ENCODE results near the gene SLC24A3. TPM values are rescaled to one million over a fixed set of nuclear protein-coding genes. Genes with fewer than 3 reads are reported as not detected.

SLC24A3 gene
- total RNA-seq, 1 experiment from 2014 or later = not detected

DNA sequence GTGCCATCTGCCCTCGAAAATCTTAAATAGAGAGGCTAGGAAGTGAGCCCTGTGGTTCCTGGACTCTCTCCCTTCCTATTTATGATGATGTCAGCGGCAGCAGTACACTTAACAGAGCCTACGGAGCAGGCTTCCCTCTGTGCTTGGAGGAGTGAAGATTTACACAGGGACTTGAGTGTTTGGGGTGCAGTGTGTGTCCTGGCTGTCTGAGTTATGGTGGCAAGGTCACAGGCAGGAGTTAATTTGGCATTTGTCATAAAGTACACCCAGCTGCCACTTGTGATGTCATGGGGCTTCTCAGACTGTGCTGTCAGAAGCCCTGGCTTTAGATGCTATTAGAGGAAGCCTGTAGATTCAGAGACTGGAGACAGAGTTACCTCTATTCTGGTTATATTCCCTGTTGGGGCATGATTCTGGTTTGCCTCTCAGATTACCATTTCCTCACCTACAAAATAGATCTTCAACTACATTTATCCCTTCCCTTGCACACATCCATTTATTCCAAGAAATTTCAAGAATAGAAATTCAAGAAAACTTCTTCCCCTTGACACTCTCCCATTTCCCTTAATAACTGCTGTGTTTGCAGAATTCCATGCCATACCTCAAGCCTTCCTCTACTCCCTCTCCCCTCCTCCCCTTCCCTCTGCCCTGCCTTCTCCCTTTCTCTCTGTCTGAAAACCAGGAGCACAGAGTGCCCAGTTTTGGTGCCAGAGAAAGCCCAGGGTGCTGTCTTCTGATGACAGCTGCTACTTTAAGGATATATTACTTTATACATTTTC is 72.1 kb downstream of the SLC24A3 start:
- Histone ChIP-seq H3K9me3 (ENCODE audit: control insufficient read depth, insufficient read depth, low read depth, low read length) (no peaks in the 10 kb centered on the region), H3K27ac (ENCODE audit: low read length) (no peak overlapping the region), H3K4me1 (ENCODE audit: control insufficient read depth, insufficient read depth, low read length) (no peaks in the 10 kb centered on the region), H3K36me3 (ENCODE audit: control insufficient read depth, insufficient read depth, low read length) (no peaks in the 10 kb centered on the region), H3K27me3 (ENCODE audit: control insufficient read depth, insufficient read depth, low read length) (peaks cover 3% of the 10 kb centered on the region; the same call in 1 of the 2 replicates), H3K4me3 (ENCODE audit: low read depth in 2 of 2, low read length in 2 of 2) (no peak overlapping the region)
- intact Hi-C loops (cut with micrococcal nuclease; ENCODE audit: unreplicated experiment) (no loop called here), in situ Hi-C loops (cut with HindIII; ENCODE audit: low pct_unique_long_range_greater_than_20kb, low sequenced_read_pairs) (no loop called here)
- ChIA-PET POLR2A (no interaction called here), CTCF (no interaction called here)
- TF ChIP-seq SIN3A (IDR thresholded peaks at IDR 0.05; ENCODE audit: borderline replicate concordance, insufficient read depth, low read depth, low read length) = no peak
- TF ChIP-seq TCF7L2 (IDR thresholded peaks at IDR 0.05; ENCODE audit: low read depth, low read length) = no peak
- TF ChIP-seq, protein P1, sequence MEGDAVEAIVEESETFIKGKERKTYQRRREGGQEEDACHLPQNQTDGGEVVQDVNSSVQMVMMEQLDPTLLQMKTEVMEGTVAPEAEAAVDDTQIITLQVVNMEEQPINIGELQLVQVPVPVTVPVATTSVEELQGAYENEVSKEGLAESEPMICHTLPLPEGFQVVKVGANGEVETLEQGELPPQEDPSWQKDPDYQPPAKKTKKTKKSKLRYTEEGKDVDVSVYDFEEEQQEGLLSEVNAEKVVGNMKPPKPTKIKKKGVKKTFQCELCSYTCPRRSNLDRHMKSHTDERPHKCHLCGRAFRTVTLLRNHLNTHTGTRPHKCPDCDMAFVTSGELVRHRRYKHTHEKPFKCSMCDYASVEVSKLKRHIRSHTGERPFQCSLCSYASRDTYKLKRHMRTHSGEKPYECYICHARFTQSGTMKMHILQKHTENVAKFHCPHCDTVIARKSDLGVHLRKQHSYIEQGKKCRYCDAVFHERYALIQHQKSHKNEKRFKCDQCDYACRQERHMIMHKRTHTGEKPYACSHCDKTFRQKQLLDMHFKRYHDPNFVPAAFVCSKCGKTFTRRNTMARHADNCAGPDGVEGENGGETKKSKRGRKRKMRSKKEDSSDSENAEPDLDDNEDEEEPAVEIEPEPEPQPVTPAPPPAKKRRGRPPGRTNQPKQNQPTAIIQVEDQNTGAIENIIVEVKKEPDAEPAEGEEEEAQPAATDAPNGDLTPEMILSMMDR (IDR thresholded peaks at IDR 0.05) = no peak
- no peak for TF ChIP-seq POLR2AphosphoS5 (IDR thresholded peaks at IDR 0.05; ENCODE audit: low read depth, low read length)
- TF ChIP-seq REST (IDR thresholded peaks at IDR 0.05; ENCODE audit: insufficient read depth in 1 of 2, low read depth in 2 of 2, low read length in 1 of 2) = no peak
- DNase-seq (ENCODE audit: low read depth, low spot score) (no peak), ATAC-seq (no peak)
- no TSS peak for BruUV-seq (replicated peaks)

DNA sequence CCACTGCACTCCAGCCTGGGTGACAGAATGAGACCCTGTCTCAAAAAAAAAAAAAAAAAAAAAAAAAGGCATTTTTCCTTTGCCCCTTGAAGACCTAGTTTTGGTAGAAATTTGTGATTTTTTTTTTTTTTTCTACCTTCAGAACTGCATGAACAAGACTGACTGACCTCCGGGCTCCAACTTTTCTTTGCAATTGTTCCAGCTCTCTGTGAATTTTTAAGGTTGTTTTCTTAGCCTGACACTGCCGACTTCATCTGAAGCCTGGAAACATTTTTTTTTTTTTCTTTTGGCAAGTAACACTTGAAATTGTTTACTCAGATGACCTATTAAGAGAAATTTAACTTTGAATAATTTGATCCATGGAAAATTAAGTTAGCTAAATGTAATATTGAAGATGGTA is 73.0 kb downstream of the SLC24A3 start:
- BruUV-seq (replicated peaks) = no TSS peak
- POLR2A ChIA-PET = no interaction called here
- intact Hi-C loops (cut with micrococcal nuclease; ENCODE audit: unreplicated experiment) = no loop called here

More for the DNA sequence above, 73.0 kb downstream of the SLC24A3 start:
- Histone ChIP-seq H3K4me1 (ENCODE audit: control insufficient read depth, insufficient read depth, low read length) (no peaks in the 10 kb centered on the region), H3K27me3 (ENCODE audit: control insufficient read depth, insufficient read depth, low read length) (peaks cover 3% of the 10 kb centered on the region; the same call in 1 of the 2 replicates), H3K4me3 (ENCODE audit: low read depth in 2 of 2, low read length in 2 of 2) (no peak overlapping the region), H3K36me3 (ENCODE audit: control insufficient read depth, insufficient read depth, low read length) (no peaks in the 10 kb centered on the region), H3K9me3 (ENCODE audit: control insufficient read depth, insufficient read depth, low read depth, low read length) (no peaks in the 10 kb centered on the region), H3K27ac (ENCODE audit: low read length) (no peak overlapping the region)
- in situ Hi-C loops (cut with HindIII; ENCODE audit: low pct_unique_long_range_greater_than_20kb, low sequenced_read_pairs) = no loop called here
- DNase-seq (ENCODE audit: low read depth, low spot score) (no peak), ATAC-seq (no peak)
- TF ChIP-seq REST (IDR thresholded peaks at IDR 0.05; ENCODE audit: insufficient read depth in 1 of 2, low read depth in 2 of 2, low read length in 1 of 2) (no peak), TCF7L2 (IDR thresholded peaks at IDR 0.05; ENCODE audit: low read depth, low read length) (no peak)
- TF ChIP-seq, protein P1 (IDR thresholded peaks at IDR 0.05) = no peak
- CTCF ChIA-PET = no interaction called here

Measured in Panc1 (cell line).